Astrocyte (in vitro differentiated cells and primary cell): ENCODE data around the gene DOLPP1. TPM values are rescaled to one million over a fixed set of nuclear protein-coding genes. Genes with fewer than 3 reads are reported as not detected.

Source experiments
- DNase-seq: peaks from one replicate; pipeline ENCODE4 v3.0.0-alpha.2; 2010; ENCODE audit warnings: low read depth
- FAIRE-seq: peaks from 2 replicates; lab custom pipeline; 2011; peaks lifted over from hg19 to GRCh38; lab: Jason Lieb, UNC
- H2AFZ ChIP-seq: 2 replicates; pipeline ENCODE4 v1.6.0; 2012; ENCODE audit warnings: low read depth, low read length, inconsistent platforms
- H3K27ac ChIP-seq: 2 replicates; pipeline ENCODE4 v1.5.1; 2011; ENCODE audit warnings: low read depth, low read length, inconsistent platforms
- H3K27me3 ChIP-seq: 2 replicates; pipeline ENCODE4 v1.6.0; 2011; ENCODE audit warnings: low read length, inconsistent platforms; ENCODE audit not compliant: insufficient read depth
- H3K36me3 ChIP-seq: 2 replicates; pipeline ENCODE4 v1.5.1; 2011; ENCODE audit warnings: low read length, inconsistent platforms; ENCODE audit not compliant: insufficient read depth
- H3K4me1 ChIP-seq: 2 replicates; pipeline ENCODE4 v1.5.1; 2011; ENCODE audit warnings: low read length, inconsistent platforms; ENCODE audit not compliant: insufficient read depth
- H3K4me2 ChIP-seq: 2 replicates; pipeline ENCODE4 v1.6.0; 2012; ENCODE audit warnings: low read length, inconsistent platforms
- H3K4me3 ChIP-seq: 2 replicates; pipeline ENCODE4 v1.5.1; 2011; ENCODE audit warnings: low read depth, mild to moderate bottlenecking, low read length, inconsistent platforms; ENCODE audit not compliant: insufficient read depth
- H3K79me2 ChIP-seq: 2 replicates; pipeline ENCODE4 v1.6.0; 2012; ENCODE audit warnings: mild to moderate bottlenecking, low read length, inconsistent platforms; ENCODE audit not compliant: insufficient read depth
- H3K9ac ChIP-seq: 2 replicates; pipeline ENCODE4 v1.6.0; 2012; ENCODE audit warnings: mild to moderate bottlenecking, low read length, inconsistent platforms
- H3K9me3 ChIP-seq: 2 replicates; pipeline ENCODE4 v1.5.1; 2012; ENCODE audit warnings: low read depth, mild to moderate bottlenecking, low read length, inconsistent platforms; ENCODE audit not compliant: insufficient read depth
- H4K20me1 ChIP-seq: 2 replicates; pipeline ENCODE4 v1.6.0; 2012; ENCODE audit warnings: low read length, inconsistent platforms; ENCODE audit not compliant: insufficient read depth
- H3K27ac Mint-ChIP-seq: one replicate; pipeline ENCODE4 v1.8.0; 2021; ENCODE audit warnings: mild to moderate bottlenecking, mixed read lengths; ENCODE audit not compliant: unreplicated experiment
- H3K27me3 Mint-ChIP-seq: one replicate; pipeline ENCODE4 v1.8.0; 2021; ENCODE audit warnings: low read depth, mixed read lengths; ENCODE audit not compliant: unreplicated experiment
- H3K36me3 Mint-ChIP-seq: one replicate; pipeline ENCODE4 v1.8.0; 2021; ENCODE audit warnings: low read depth, mixed read lengths; ENCODE audit not compliant: unreplicated experiment
- H3K4me1 Mint-ChIP-seq: one replicate; pipeline ENCODE4 v1.8.0; 2021; ENCODE audit warnings: low read depth, mixed read lengths; ENCODE audit not compliant: unreplicated experiment
- H3K4me3 Mint-ChIP-seq: one replicate; pipeline ENCODE4 v1.8.0; 2021; ENCODE audit warnings: mild to moderate bottlenecking, moderate library complexity, mixed read lengths; ENCODE audit not compliant: unreplicated experiment
- H3K9me3 Mint-ChIP-seq: one replicate; pipeline ENCODE4 v1.8.0; 2021; ENCODE audit warnings: mild to moderate bottlenecking, mixed read lengths; ENCODE audit not compliant: unreplicated experiment
- EZH2 ChIP-seq: IDR thresholded peaks from 2 replicates; pipeline ENCODE4 v1.6.1; 2012; ENCODE audit warnings: mild to moderate bottlenecking, low read length, inconsistent platforms; ENCODE audit not compliant: insufficient read depth
- total RNA-seq: library from RNA; stranded (reverse); gene quantifications from 2 replicates; pipeline ENCODE4 v1.2.1, GENCODE V29; 2021
- TF ChIP-seq, protein P1 (sequence below): IDR thresholded peaks from 2 replicates; pipeline ENCODE4 v1.5.1; 2011; ENCODE audit warnings: low read depth, mild to moderate bottlenecking, inconsistent platforms, low read length, moderate library complexity; ENCODE audit not compliant: insufficient read depth

Gene DOLPP1
- total RNA-seq, 1 donor from 2014 or later, result 17.9 TPM

GRCh38 chr9:129074106-129074505 lies 6.8 kb upstream of the DOLPP1 start:
- no peak overlapping the region for H2AFZ ChIP-seq
- FAIRE-seq (no peak), DNase-seq (no peak)
- Mint-ChIP-seq H3K36me3 (no peaks in the 10 kb centered on the region), H3K9me3 (no peaks in the 10 kb centered on the region), H3K4me3 (no peak overlapping the region), H3K4me1 (no peaks in the 10 kb centered on the region), H3K27ac (no peak overlapping the region), H3K27me3 (no peaks in the 10 kb centered on the region)
- TF ChIP-seq, protein P1, sequence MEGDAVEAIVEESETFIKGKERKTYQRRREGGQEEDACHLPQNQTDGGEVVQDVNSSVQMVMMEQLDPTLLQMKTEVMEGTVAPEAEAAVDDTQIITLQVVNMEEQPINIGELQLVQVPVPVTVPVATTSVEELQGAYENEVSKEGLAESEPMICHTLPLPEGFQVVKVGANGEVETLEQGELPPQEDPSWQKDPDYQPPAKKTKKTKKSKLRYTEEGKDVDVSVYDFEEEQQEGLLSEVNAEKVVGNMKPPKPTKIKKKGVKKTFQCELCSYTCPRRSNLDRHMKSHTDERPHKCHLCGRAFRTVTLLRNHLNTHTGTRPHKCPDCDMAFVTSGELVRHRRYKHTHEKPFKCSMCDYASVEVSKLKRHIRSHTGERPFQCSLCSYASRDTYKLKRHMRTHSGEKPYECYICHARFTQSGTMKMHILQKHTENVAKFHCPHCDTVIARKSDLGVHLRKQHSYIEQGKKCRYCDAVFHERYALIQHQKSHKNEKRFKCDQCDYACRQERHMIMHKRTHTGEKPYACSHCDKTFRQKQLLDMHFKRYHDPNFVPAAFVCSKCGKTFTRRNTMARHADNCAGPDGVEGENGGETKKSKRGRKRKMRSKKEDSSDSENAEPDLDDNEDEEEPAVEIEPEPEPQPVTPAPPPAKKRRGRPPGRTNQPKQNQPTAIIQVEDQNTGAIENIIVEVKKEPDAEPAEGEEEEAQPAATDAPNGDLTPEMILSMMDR, result no peak
- H3K36me3 ChIP-seq, result no peaks in the 10 kb centered on the region
- no peaks in the 10 kb centered on the region for H3K4me1 ChIP-seq
- no peak overlapping the region for H3K4me3 ChIP-seq
- H4K20me1 ChIP-seq, result no peaks in the 10 kb centered on the region
- no peak overlapping the region for H3K27ac ChIP-seq
- no peaks in the 10 kb centered on the region for H3K79me2 ChIP-seq
- no peak overlapping the region for H3K9ac ChIP-seq
- no peak overlapping the region for H3K4me2 ChIP-seq
- no peaks in the 10 kb centered on the region for H3K27me3 ChIP-seq
- no peaks in the 10 kb centered on the region for H3K9me3 ChIP-seq

GRCh38 chr9:129075996-129076639 lies 4.8 kb upstream of the DOLPP1 start:
- Histone ChIP-seq H3K4me2 (no peak overlapping the region), H3K27ac (no peak overlapping the region), H3K36me3 (no peaks in the 10 kb centered on the region), H2AFZ (no peak overlapping the region), H3K4me3 (no peak overlapping the region), H3K4me1 (peaks cover 6% of the 10 kb centered on the region), H3K9ac (no peak overlapping the region), H4K20me1 (no peaks in the 10 kb centered on the region), H3K9me3 (no peaks in the 10 kb centered on the region), H3K27me3 (no peaks in the 10 kb centered on the region), H3K79me2 (no peaks in the 10 kb centered on the region)
- Mint-ChIP-seq H3K27ac (no peak overlapping the region), H3K9me3 (peaks cover 2% of the 10 kb centered on the region), H3K4me3 (no peak overlapping the region), H3K4me1 (no peaks in the 10 kb centered on the region), H3K36me3 (no peaks in the 10 kb centered on the region), H3K27me3 (no peaks in the 10 kb centered on the region)
- DNase-seq (no peak), FAIRE-seq (no peak)
- TF ChIP-seq EZH2, result no peak
- TF ChIP-seq, protein P1, result no peak

DNA sequence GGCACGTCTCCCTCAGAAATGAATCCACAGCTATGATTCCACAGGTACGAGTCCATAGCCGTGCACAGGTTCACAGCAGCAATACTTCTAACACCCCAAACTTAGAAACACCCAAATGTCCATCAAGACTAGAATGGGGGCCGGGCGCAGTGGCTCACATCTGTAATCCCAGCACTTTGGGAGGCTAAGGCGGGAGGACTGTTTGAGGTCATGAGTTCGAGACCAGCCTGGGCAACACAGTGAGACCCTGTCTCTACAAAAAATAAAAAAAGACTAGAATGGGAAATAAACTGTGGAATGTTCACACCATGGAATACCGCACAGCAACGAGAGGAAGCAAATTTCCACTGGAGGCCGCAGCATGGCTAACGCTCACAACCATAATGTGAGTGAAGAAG lies 4.3 kb upstream of the DOLPP1 start:
- TF ChIP-seq EZH2, result no peak
- TF ChIP-seq, protein P1, result no peak
- Mint-ChIP-seq H3K4me1 (no peaks in the 10 kb centered on the region), H3K27me3 (no peaks in the 10 kb centered on the region), H3K4me3 (no peak overlapping the region), H3K9me3 (peaks cover 2% of the 10 kb centered on the region), H3K36me3 (no peaks in the 10 kb centered on the region), H3K27ac (no peak overlapping the region)
- Histone ChIP-seq H3K27ac (no peak overlapping the region), H3K4me2 (no peak overlapping the region), H3K27me3 (no peaks in the 10 kb centered on the region), H3K36me3 (no peaks in the 10 kb centered on the region), H3K9ac (no peak overlapping the region), H3K4me1 (peaks cover 9% of the 10 kb centered on the region), H3K4me3 (no peak overlapping the region), H3K79me2 (peaks cover 4% of the 10 kb centered on the region), H3K9me3 (no peaks in the 10 kb centered on the region), H4K20me1 (no peaks in the 10 kb centered on the region), H2AFZ (no peak overlapping the region)
- FAIRE-seq (no peak), DNase-seq (no peak)
